Mucosa of descending colon (tissue), 3 donors: ENCODE measurements around the gene RCC1. TPM values are rescaled to one million over a fixed set of nuclear protein-coding genes. Genes with fewer than 3 reads are reported as not detected.

Experiments
- ATAC-seq: fragments of 200-7000 bp; cut with Tn5 transposase; one replicate; pipeline ENCODE4 v1.9.1; 2020; ENCODE audit warnings: mild to moderate bottlenecking, moderate library complexity
- DNase-seq, 3 donors: peaks; one replicate each; pipeline ENCODE4 v3.0.0-alpha.2; 2020
- H3K36me3 ChIP-seq: fragments of 200-600 bp; one replicate; pipeline ENCODE4 v1.8.0; 2021; ENCODE audit warnings: low read depth, mild to moderate bottlenecking
- H3K4me1 ChIP-seq: fragments of 200-600 bp; one replicate; pipeline ENCODE4 v1.8.0; 2021; ENCODE audit warnings: low read depth, mild to moderate bottlenecking
- H3K4me3 ChIP-seq: fragments of 200-600 bp; one replicate; pipeline ENCODE4 v1.8.0; 2021; ENCODE audit warnings: mild to moderate bottlenecking
- H3K9me3 ChIP-seq: fragments of 200-600 bp; one replicate; pipeline ENCODE4 v1.8.0; 2021; ENCODE audit warnings: mild to moderate bottlenecking
- intact Hi-C, 2 donors: fragments of 100-400 bp; cut with DNase I in 1 of 2; cut with micrococcal nuclease in 1 of 2; formaldehyde crosslinking; loops; one replicate each; pipeline versions ENCODE4 v1.11.0 to v1.11.1; 2022; cut with DNase I, micrococcal nuclease
- long read RNA-seq, 2 donors: library from polyadenylated mRNA; unstranded; transcript quantifications; one replicate each; pipeline ENCODE4 v2.0.0, GENCODE V29; 2019 to 2021
- total RNA-seq, 3 donors: library from RNA; stranded (reverse); fragmentation: NEBNext Ultra II Directional in 2 of 3; extraction: Animal tissue kit (Norgen Biotek cat#: 25700) in 2 of 3; gene quantifications; one replicate each; pipeline versions ENCODE4 v1.2.1 to v1.2.4, GENCODE V29; 2021 to 2023
- TF ChIP-seq, protein P1 (sequence below): fragments of 200-600 bp; IDR thresholded peaks from one replicate; pipeline ENCODE4 v1.8.0; 2022; ENCODE audit warnings: antibody characterized with exemption, mild to moderate bottlenecking
- donor health status: DM: no; HTN: no; CAD: no; lungs with moderate emphysema.
- donor health status: DM: no; HTN: no; CAD: no.
- donor health status: DM: no; HTN: yes; CAD: no.

Gene RCC1, protein sequence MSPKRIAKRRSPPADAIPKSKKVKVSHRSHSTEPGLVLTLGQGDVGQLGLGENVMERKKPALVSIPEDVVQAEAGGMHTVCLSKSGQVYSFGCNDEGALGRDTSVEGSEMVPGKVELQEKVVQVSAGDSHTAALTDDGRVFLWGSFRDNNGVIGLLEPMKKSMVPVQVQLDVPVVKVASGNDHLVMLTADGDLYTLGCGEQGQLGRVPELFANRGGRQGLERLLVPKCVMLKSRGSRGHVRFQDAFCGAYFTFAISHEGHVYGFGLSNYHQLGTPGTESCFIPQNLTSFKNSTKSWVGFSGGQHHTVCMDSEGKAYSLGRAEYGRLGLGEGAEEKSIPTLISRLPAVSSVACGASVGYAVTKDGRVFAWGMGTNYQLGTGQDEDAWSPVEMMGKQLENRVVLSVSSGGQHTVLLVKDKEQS
- total RNA-seq: 10 to 100 TPM; 23.0 to 34.3 (median 25.3) TPM
- long read RNA-seq, donor 1, partial matches to known transcripts: 1 of 31 reads
- long read RNA-seq, donor 1, other reads (novel, unspliced or antisense): 24 of 31 reads
- long read RNA-seq, donor 2, transcript RCC1-202 (10 exons, 2,424 nt): major isoform, 7 of 18 reads
- long read RNA-seq, donor 2, partial matches to known transcripts: 1 of 18 reads
- long read RNA-seq, donor 2, other reads (novel, unspliced or antisense): 8 of 18 reads

DNA sequence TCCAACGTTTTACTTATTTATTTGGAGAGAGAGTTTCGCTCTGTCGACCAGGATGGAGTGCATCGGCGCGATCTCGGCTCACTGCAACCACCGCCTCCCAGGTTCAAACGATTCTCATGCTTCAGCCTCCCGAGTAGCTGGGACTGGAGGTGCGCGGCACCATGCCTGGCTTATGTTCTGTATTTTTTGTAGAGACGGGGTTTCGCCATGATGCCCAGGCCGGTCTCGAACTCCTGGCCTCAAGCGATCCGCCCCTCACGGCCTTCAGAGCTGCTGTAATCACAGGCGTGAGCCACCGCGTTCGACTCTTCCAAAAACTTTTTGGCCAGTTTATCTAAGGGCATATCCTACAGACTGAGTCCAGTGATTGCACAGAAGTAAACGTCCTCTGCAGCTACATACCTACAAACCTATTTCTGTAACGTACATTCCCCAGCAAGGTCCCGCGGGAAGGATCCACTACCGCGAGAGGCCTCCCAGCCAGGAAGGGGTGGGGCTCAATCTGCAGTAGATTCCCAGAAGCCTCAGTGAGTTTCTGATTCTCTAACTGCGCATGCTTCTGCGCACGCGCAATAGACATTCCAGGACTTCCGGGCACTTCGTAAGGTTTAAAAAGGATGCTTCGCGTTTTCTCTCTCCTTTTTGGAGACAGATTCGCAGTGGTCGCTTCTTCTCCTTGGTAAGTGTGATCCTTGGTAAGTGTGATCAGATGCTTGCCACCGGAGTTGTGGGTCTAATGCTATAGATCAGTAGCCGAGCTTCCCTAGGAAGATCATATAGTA lies at the start of gene RCC1:
TSS of gene RCC1 (plus strand) at position 638 of the 782 bp plus-strand sequence. CDS start 23,824 bp downstream, outside the sequence.
- Histone ChIP-seq H3K4me3 (peak within 1 kb of the TSS; percentile 70), H3K36me3 (peaks cover 6% of the 10 kb centered on the region), H3K4me1 (peaks cover 37% of the 10 kb centered on the region), H3K9me3 (no peaks in the 10 kb centered on the region)
- DNase-seq (peak; percentile 96 to 97 (median 96)), ATAC-seq (peak; percentile 91)
- TF ChIP-seq, protein P1, sequence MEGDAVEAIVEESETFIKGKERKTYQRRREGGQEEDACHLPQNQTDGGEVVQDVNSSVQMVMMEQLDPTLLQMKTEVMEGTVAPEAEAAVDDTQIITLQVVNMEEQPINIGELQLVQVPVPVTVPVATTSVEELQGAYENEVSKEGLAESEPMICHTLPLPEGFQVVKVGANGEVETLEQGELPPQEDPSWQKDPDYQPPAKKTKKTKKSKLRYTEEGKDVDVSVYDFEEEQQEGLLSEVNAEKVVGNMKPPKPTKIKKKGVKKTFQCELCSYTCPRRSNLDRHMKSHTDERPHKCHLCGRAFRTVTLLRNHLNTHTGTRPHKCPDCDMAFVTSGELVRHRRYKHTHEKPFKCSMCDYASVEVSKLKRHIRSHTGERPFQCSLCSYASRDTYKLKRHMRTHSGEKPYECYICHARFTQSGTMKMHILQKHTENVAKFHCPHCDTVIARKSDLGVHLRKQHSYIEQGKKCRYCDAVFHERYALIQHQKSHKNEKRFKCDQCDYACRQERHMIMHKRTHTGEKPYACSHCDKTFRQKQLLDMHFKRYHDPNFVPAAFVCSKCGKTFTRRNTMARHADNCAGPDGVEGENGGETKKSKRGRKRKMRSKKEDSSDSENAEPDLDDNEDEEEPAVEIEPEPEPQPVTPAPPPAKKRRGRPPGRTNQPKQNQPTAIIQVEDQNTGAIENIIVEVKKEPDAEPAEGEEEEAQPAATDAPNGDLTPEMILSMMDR: peak; percentile 7
- intact Hi-C loops: no loop called here

DNA sequence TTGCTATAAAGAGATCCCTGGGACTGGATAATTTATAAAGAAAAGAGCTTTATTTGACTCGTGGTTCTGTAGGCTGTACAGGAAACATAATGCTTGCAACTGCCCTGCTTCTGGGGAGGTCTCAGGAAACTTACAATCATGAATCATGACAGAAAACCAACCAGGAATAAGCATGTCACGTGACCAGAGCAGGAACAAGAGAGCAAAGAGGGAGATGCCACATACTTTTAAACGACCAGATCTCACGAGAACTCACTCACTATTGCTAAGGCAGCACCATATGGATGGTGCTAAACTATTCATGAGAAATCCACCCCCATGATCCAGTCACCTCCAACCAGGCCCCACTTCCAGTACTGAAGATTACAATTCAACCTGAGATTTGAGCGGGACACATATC lies 49.8 kb upstream of the RCC1 start:
- ATAC-seq: no peak
- no peaks in the 10 kb centered on the region for H3K4me1 ChIP-seq
- TF ChIP-seq, protein P1: no peak

DNA sequence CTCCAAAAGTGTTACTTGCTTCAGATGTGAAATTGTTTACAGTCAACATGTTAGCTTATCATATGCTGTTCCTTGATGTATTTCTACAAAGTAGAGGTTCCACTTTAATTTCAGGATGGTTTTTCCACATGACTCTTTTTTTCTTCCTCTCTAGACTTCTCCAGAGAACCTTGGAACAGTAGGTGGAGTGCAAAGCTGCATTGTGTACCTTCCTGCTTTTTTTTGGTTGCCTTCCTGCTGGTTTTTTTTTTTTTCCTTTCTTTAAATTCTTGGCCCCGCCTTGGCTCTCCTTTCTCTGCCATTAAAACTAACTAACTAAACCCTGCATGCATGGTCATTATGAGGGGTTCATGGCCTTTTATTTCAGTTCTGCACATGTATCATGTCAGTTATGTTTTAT lies 48.2 kb upstream of the RCC1 start:
- H3K36me3 ChIP-seq: no peaks in the 10 kb centered on the region
- intact Hi-C loops: no loop called here
- ATAC-seq: no peak
- no peaks in the 10 kb centered on the region for H3K9me3 ChIP-seq
- H3K4me3 ChIP-seq: no peak overlapping the region
- no peak for DNase-seq
- H3K4me1 ChIP-seq: no peaks in the 10 kb centered on the region
- TF ChIP-seq, protein P1: no peak

More for the DNA sequence above, 49.8 kb upstream of the RCC1 start:
- Histone ChIP-seq H3K4me3 (no peak overlapping the region), H3K9me3 (no peaks in the 10 kb centered on the region), H3K36me3 (no peaks in the 10 kb centered on the region)
- intact Hi-C loops: no loop called here
- no peak for DNase-seq

DNA sequence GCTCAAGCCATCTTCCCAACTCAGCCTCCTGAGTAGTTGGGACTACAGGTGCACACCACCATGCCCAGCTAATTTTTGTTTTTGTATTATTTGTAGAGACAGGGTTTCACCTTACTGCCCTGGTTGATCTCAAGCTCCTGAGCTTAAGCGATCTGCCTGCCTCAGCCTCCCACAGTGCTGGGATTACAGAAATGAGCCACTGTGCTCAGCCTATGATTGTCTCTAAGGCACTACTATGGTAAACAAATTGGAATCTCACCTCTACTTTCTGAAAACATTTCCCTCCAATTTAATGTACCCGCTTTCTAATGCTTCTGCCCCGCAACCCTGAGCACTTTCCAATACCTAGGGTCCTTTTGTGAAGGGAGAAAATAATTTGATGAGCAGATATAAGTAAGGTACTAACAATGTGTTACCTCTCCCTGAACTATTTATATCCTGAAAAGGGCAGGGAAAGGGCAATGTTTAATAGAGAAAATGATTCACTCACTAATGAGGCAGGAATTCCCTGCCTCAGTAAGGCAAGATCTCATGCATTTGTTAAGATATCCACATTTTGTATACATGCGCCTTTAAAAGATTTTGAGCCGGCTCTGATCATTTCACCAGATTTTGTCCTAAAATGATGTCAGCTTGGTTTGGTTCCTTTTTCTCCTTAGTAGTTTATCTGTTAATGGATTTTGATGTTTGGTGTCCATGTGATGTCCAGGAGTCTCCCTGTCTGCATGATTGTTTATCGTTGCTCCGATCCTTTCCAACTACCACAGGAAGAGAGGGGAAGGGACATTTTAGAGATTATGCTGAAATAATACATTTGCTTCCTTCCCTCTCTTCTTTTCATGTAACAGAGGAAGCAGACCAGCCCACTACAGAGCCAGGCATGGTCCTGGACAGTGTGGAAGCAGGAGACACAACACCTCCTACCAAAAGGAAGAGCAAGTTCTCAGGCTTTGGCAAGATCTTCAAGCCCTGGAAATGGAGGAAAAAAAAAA lies 47.3 kb upstream of the RCC1 start:
- Histone ChIP-seq H3K4me1 (no peaks in the 10 kb centered on the region), H3K4me3 (no peak overlapping the region), H3K36me3 (no peaks in the 10 kb centered on the region), H3K9me3 (no peaks in the 10 kb centered on the region)
- ATAC-seq: no peak
- TF ChIP-seq, protein P1: no peak
- no peak for DNase-seq
- intact Hi-C loops: no loop called here
